ENCODE results near the gene BNC1.

BNC1 gene

GRCh38 chr15:83206526-83207008 is 77.9 kb downstream of the BNC1 start:
- H3K36me3 Mint-ChIP-seq (ENCODE audit: low read depth) = peaks cover 6% of the 10 kb centered on the region
- H3K27me3 Mint-ChIP-seq (ENCODE audit: low read depth) = peaks cover 41% of the 10 kb centered on the region
- H3K9me3 Mint-ChIP-seq = no peaks in the 10 kb centered on the region
- DNase-seq (ENCODE audit: low spot score) = no peak
- peak overlapping the region; percentile 82 for H3K27ac Mint-ChIP-seq
- H3K4me3 Mint-ChIP-seq = peak overlapping the region; percentile 92
- H3K4me1 Mint-ChIP-seq (ENCODE audit: low read depth) = peaks cover 7% of the 10 kb centered on the region

All from T-helper 2 cell treated with Interferon-gamma antibody and Interleukin-4, amounts not matched to agents 5 μg/mL and 100 μg/mL, for 36 hours (primary cell).